ENCODE data around the gene ATRIP.

ATRIP gene

GRCh38 chr3:48425281-48425812 is 21.2 kb upstream of the ATRIP start:
- no peak for DNase-seq

DNA sequence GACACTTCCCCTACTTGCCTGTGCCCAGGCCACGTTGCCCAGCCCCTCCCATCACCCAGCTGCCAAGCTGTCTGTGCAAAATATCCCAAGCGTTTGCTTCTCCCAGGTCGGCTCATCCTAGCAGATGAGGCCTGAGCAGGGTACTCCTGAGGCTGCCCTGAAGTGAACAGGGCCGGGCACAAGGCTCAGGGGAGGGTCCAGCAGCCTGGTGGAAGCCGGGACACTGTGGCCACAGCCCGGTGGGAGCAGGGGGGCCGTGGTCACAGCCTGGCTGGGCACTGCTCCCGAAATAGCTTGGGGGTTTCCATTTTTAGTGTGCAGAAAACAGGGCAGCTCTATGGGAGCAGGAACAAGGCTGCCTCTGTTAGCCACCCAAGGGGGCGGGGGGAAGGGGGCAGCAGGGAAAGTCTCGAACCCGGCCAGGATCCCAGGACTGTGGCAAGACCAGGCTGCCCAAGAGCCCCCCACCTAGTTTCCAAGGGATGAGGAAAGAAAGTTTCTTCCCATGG is 20.1 kb upstream of the ATRIP start:
- DNase-seq = no peak

DNA sequence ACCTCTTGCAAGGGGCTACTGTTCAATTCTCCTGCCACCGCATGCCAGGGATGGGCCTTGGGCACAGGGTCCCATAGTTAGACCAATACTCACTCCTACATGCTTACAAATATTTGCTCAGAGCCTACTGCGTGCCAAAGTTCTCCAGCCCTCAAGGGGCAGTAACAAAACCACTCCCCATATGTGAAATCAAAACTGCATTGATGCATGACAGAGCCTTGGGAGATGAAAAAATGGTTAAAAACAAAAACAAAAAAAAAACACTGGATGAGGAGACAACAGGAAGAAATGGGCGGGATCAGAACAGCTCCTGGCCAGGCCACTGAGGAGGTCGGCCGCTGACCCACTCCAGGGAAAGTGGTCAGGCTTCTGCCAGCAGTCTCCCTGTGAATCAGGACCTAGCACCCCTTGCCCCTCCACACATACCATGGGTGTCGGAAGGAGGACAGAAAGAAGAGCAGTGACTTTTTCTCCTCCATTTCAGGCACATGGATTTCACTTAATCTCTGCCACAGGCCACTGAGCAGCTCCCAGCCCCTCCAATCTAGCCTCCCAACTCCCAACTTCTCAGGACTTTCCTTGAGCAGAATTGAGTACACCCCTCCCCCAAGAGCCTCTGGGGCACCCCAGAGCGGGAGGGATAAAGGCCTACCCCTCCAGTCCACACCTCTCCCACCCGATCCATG is 19.4 kb upstream of the ATRIP start:
- DNase-seq = no peak

DNA sequence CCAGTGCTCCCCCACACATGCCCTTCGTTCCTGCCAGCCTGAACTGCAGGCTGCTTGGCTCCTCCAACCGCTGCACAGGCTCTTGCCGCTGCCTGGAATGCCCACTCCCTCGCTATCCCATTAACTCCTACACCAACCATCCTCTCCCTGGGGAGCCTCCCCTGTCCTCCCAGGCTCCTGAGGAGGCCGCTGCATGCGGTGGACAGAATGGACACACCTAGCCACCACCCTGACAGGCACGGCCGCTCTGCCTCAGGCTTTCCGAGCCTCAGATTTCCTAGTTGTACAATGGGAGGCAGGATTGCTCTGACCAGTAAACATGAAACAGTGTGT is 18.9 kb upstream of the ATRIP start:
- DNase-seq = no peak

- no peak for DNase-seq
Observed at GRCh38 chr3:48428088-48428571, 18.4 kb upstream of the ATRIP start.

- no peak for DNase-seq
Observed at GRCh38 chr3:48428572-48429316, 17.8 kb upstream of the ATRIP start.

DNA sequence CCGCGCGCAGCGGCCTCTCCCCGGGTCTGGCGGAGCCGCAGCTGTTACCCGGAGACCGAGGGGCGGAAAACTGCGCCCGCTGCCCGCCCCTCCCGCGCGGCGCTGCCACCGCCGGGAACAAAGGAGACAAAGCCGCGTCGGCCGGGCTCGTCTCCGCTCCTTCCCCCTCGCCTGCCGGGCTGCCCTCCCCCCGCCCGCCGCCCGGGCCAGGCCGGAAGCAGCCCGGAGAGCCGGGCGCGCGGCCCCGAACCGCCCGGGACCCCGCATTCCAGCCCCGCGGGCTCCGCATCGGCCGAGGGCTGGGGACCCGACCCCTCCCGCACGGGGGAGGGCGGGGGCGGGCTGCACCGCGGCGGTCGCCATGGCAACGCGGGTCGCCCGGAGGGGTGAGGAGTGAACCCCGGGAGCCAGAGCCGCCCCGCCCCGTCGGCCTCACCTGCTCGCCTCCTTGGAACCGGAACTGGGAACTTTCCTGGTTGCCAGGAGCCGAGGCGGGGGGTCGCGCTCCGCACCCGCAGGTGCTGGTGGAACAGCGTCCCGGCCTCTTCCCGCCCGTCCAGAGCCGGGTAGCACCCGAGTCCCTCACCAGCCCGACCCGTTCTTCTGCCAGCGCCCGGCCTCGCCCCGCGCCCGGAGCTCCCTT is 17.1 kb upstream of the ATRIP start:
- peak; percentile 42 for DNase-seq

DNA sequence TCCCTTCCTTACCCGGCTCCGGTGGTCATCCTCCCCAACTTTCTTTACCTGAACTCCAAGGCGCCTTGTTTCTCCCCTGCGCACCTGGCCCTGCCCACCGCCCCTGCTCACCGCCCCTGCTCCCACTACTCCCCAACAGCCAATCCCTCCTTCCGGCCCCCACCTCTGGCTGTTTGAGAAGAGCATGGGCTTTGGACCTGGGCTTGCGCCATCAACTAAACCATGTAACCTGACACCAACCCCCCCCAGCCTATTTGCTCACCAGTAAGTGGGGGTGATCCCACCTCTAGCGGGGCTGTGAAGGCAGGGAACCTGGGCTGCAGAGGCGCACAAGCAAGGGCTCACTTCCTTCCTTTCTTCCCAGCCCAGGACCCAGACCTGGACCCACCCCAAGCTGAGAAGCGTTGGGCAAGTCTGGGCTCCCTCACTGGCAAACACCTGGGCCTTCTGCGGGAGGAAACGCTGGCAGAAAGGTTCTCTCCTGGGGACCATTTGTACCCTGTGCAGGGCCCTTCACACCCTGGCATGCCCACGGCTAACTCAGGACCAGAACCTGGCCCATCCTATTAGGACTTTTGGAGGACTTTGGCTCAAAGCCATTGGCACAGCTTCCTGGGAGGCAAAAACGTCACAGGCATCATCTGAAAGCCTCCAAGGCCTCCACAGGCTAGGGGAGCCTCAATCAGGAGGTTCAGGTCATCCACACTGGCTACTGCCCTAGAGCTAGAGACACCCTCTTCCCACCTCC is 16.4 kb upstream of the ATRIP start, which contains the start of gene PLXNB1:
Gene PLXNB1, minus strand, starts transcription at position 127 of the 748 bp plus-strand sequence. CDS start 5,475 bp downstream, outside the sequence.
- no peak for DNase-seq

- no peak for DNase-seq
Observed at GRCh38 chr3:48430708-48431101, 15.8 kb upstream of the ATRIP start.

- no peak for DNase-seq
Observed at GRCh38 chr3:48431224-48432029, 15.1 kb upstream of the ATRIP start.

- DNase-seq = no peak
Observed at GRCh38 chr3:48432411-48433371, 13.8 kb upstream of the ATRIP start.

- DNase-seq = no peak
Observed at GRCh38 chr3:48433472-48434118, 12.9 kb upstream of the ATRIP start.

DNA sequence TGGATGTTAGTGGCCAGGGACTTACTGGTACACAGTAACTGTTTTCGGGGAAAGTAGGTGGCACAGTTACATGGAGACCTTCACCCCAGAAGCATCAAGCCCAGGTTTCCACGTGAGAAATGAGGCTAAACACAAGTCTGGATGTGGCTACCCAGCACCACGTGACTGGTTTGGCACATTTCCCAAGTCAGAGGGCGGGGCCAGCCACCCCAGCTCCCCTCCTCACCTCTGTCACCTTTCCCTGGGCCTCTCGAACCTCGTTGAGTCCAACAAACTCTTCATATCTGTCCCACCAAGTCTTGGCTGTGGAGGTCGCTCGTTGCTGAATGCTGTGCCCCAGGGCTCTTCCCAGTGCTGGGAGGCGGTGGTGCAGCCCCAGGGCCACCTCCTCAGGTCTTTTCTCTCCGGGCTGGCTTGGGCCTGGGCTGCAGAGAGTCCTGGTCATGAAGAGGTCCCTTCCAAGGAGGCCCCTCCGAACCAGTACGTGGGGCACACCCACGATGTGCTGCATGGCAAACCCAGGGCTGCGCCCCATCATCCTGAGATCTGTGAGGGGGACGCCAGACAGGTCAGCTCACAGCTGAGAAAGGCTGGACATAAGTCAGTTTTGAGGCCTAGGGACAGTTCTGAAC is 11.8 kb upstream of the ATRIP start:
- DNase-seq = no peak

DNA sequence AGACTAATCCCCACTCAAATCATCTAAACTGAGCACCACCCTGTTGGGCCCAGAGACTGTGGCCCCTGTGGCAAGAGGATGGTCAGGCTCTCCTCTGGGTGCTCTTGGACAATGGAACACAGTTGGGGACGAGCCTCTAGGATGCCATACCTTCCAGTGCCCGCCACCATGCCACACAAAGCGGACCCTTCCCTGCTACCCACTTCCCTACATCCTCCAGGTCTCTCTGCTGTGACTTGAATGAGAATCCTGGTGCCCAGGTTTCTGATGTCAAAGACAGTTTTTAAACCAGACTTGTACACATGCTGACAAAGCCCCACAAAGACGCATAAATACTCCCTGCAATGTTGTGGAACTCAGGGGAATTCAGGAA is 11.3 kb upstream of the ATRIP start:
- no peak for DNase-seq

DNA sequence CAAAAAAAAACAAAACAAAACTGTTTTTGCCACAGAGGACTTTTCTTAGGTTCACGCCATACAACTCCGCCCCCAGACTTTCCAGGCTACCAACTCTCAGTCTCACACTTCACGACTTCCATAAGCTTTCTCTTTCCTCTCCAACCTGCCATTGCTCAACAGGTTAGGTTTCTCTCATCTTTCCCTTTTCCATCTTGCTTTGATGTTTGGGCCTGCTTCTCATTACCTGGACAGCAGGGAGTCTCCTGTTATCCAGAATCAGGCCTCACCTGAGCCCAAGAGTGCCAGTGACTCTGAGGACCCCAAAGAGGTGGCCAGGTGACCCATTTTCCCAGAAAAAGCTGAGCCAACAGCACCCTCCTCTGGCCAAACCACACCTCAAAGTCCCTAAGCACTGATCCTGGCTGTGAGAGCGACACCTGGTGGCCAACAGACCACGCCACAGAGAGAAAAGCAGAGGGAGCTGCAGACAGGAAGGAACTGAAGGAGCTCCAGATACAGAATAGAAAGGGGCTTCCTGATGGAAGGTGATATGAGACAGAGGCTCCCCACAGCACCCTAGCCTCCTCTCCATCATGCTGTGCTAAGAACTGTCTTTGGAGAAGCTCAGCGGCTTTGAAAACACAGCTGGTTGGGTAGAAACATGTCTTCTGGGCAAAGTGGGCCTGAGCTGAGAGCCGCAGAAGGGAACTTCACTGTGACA is 10.6 kb upstream of the ATRIP start:
- peak; percentile 89 for DNase-seq

DNA sequence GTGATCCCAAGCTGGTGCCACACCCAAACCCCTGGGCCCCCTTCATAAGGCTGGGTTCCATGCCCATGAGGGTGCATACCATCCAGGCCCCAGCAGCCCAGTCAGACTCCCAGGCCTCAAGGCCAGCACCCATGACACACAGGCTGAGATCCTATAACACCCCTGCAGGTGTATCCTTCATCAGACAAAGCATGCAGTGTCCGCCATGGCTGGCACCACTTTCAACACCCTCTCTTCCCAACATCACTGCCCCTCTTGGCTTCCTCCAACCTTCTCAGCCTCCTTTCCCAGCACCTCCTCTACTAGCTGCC is 10.1 kb upstream of the ATRIP start:
- no peak for DNase-seq

GRCh38 chr3:48436855-48437254 is 9.7 kb upstream of the ATRIP start:
- DNase-seq = no peak

DNA sequence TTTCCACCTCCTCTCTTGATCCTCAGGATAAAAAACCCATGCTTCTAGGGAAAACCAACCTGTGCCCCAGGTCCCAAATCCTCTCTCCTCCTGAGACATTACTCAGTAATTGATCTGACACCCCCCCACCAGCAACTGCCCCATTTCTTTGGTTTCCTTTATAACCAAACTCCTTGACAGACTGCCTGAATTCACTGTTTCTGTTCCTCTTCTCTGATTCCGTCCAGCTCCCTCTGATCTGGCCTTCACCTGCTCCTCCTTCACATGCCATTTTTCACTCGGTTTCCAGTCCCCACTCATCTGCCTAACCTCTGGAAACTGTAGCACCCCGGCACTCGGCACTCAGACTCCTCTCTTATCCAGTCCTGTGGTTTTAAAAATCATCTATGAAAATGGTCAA is 8.7 kb upstream of the ATRIP start:
- DNase-seq = no peak
